PFSK-1 (cell line): ENCODE data around the gene TMEM158.

Experiments
- FOXP2 ChIP-seq: optimal IDR thresholded peaks from 2 replicates; pipeline ENCODE3; 2011; ENCODE audit warnings: borderline replicate concordance, control low read depth, inconsistent platforms; ENCODE audit not compliant: insufficient read depth; ENCODE audit errors: extremely low read length, extremely low read depth
- POLR2AphosphoS5 ChIP-seq: IDR thresholded peaks from 2 replicates; pipeline ENCODE4 v1.6.1; 2012; ENCODE audit warnings: low read depth, mild to moderate bottlenecking, control low read depth, low read length, moderate library complexity
- REST ChIP-seq, 2 experiments: IDR thresholded peaks; 2 replicates each; pipeline versions ENCODE4 v1.6.1 to v1.8.0; 2011 to 2012; ENCODE audit warnings: low read depth in 2 of 2, low read length in 2 of 2, control low read depth in 1 of 2, inconsistent platforms in 1 of 2, mild to moderate bottlenecking in 1 of 2, moderate library complexity in 1 of 2; ENCODE audit not compliant: insufficient read depth in 1 of 2
- SIN3A ChIP-seq: IDR thresholded peaks from 2 replicates; pipeline ENCODE4 v1.6.1; 2012; ENCODE audit warnings: mild to moderate bottlenecking, low read length, moderate library complexity, borderline replicate concordance; ENCODE audit not compliant: insufficient read depth
- TAF1 ChIP-seq: IDR thresholded peaks from 2 replicates; pipeline ENCODE4 v1.6.1; 2012; ENCODE audit warnings: low read length, control low read depth, borderline replicate concordance; ENCODE audit not compliant: insufficient read depth

The TMEM158 gene

GRCh38 chr3:45183872-45184262, 42.2 kb downstream of the TMEM158 start:
- TF ChIP-seq POLR2AphosphoS5 (no peak), SIN3A (no peak), FOXP2 (no peak), REST (IDR thresholded peaks at IDR 0.05; ENCODE audit: insufficient read depth in 1 of 2, low read depth in 2 of 2, low read length in 2 of 2) (no peak), TAF1 (no peak)

GRCh38 chr3:45182915-45183871, 42.9 kb downstream of the TMEM158 start:
- no peak for TF ChIP-seq REST (IDR thresholded peaks at IDR 0.05; ENCODE audit: insufficient read depth in 1 of 2, low read depth in 2 of 2, low read length in 2 of 2)

- TF ChIP-seq TAF1 (no peak), POLR2AphosphoS5 (no peak), REST (IDR thresholded peaks at IDR 0.05; ENCODE audit: insufficient read depth in 1 of 2, low read depth in 2 of 2, low read length in 2 of 2) (no peak), FOXP2 (no peak), SIN3A (no peak)
Measured at GRCh38 chr3:45181496-45181895, 44.6 kb downstream of the TMEM158 start.

GRCh38 chr3:45180899-45181298, 45.2 kb downstream of the TMEM158 start:
- TF ChIP-seq POLR2AphosphoS5 = no peak
- no peak for TF ChIP-seq FOXP2
- no peak for TF ChIP-seq SIN3A
- no peak for TF ChIP-seq REST (IDR thresholded peaks at IDR 0.05; ENCODE audit: insufficient read depth in 1 of 2, low read depth in 2 of 2, low read length in 2 of 2)
- no peak for TF ChIP-seq TAF1
